Activated CD4-positive, alpha-beta T cell treated with anti-CD3 and anti-CD28 coated beads for 36 hours (primary cell): ENCODE results near the gene TTLL8. TPM values are rescaled to one million over a fixed set of nuclear protein-coding genes. Genes with fewer than 3 reads are reported as not detected.

Experiments
- ATAC-seq: fragments of 200-7000 bp; cut with Tn5 transposase; one replicate; pipeline ENCODE4 v1.10.0; 2021; ENCODE audit warnings: mild to moderate bottlenecking, moderate library complexity
- CTCF ChIA-PET: fragments of 350-600 bp; sonication (Branson Sonifier 250); formaldehyde crosslinking; loops from one replicate; lab custom pipeline; 2021; ENCODE audit warnings: antibody characterized with exemption; lab: Charles Lee
- POLR2A ChIA-PET: fragments of 350-600 bp; sonication (Branson Sonifier 250); formaldehyde crosslinking; loops from one replicate; lab custom pipeline; 2021; ENCODE audit warnings: antibody characterized with exemption, inconsistent platforms; lab: Charles Lee
- DNase-seq: peaks from one replicate; pipeline ENCODE4 v3.0.0-alpha.2; 2020
- H3K27ac Mint-ChIP-seq: one replicate; pipeline ENCODE4 v1.8.0; 2021; ENCODE audit warnings: mixed read lengths
- H3K27me3 Mint-ChIP-seq: one replicate; pipeline ENCODE4 v1.8.0; 2021; ENCODE audit warnings: mixed read lengths
- H3K36me3 Mint-ChIP-seq: one replicate; pipeline ENCODE4 v1.8.0; 2021; ENCODE audit warnings: low read depth, mixed read lengths
- H3K4me1 Mint-ChIP-seq: one replicate; pipeline ENCODE4 v1.8.0; 2021; ENCODE audit warnings: mixed read lengths
- H3K4me3 Mint-ChIP-seq: one replicate; pipeline ENCODE4 v1.8.0; 2021; ENCODE audit warnings: mild to moderate bottlenecking, moderate library complexity, mixed read lengths
- H3K9me3 Mint-ChIP-seq: one replicate; pipeline ENCODE4 v1.8.0; 2021; ENCODE audit warnings: low read depth, mixed read lengths
- intact Hi-C, 2 experiments: fragments of 100-400 bp; cut with DNase I in 1 of 2; cut with micrococcal nuclease in 1 of 2; formaldehyde crosslinking; loops; one replicate each; pipeline versions ENCODE4 v1.14.2 to v1.15.1; 2022 to 2024; cut with DNase I, micrococcal nuclease
- total RNA-seq, 2 experiments: library from RNA; stranded (reverse); gene quantifications; one replicate each; pipeline ENCODE4 v1.2.3, GENCODE V29; 2021

TTLL8 gene
- total RNA-seq, 2 experiments from 2014 or later = not detected

- H3K4me1 Mint-ChIP-seq = peaks cover 38% of the 10 kb centered on the region
- H3K4me3 Mint-ChIP-seq = no peak overlapping the region
- ChIA-PET CTCF (interaction anchor here (0.7 to 1.3 kb wide), 2 partner anchors 38 to 60 kb away, joined by 3 to 4 read pairs; no protein-coding TSS in a partner anchor), POLR2A (interaction anchor here (0.5 to 2.5 kb wide), 4 partner anchors 8 to 650 kb away, joined by 3 to 21 read pairs (median 3); no protein-coding TSS in a partner anchor)
- DNase-seq (peak; percentile 99), ATAC-seq (peak; percentile 87)
- H3K27me3 Mint-ChIP-seq = no peaks in the 10 kb centered on the region
- peak overlapping the region; percentile 93 for H3K27ac Mint-ChIP-seq
- H3K36me3 Mint-ChIP-seq = peaks cover 6% of the 10 kb centered on the region
- H3K9me3 Mint-ChIP-seq = peaks cover 4% of the 10 kb centered on the region
- intact Hi-C loops = loop anchor here (2.0 to 5.0 kb wide), 5 partner anchors 34 to 220 kb away; partner anchors contain the start of gene ZBED4 (in 1 of the 2)
These were observed 87.4 kb downstream of the TTLL8 start for GRCh38 chr22:49970528-49971231.

- intact Hi-C loops = loop anchor here (2.0 to 5.0 kb wide), 5 partner anchors 33 to 221 kb away; partner anchors contain the start of gene ZBED4 (in 1 of the 2)
- Mint-ChIP-seq H3K9me3 (no peaks in the 10 kb centered on the region), H3K4me1 (peaks cover 35% of the 10 kb centered on the region), H3K36me3 (peaks cover 4% of the 10 kb centered on the region), H3K27me3 (no peaks in the 10 kb centered on the region), H3K4me3 (no peak overlapping the region), H3K27ac (peak overlapping the region; percentile 93)
- ChIA-PET CTCF (no interaction called here), POLR2A (no interaction called here)
- ATAC-seq (peak; percentile 0), DNase-seq (peak; percentile 16)
These were observed 88.2 kb downstream of the TTLL8 start for GRCh38 chr22:49969751-49970527.

DNA sequence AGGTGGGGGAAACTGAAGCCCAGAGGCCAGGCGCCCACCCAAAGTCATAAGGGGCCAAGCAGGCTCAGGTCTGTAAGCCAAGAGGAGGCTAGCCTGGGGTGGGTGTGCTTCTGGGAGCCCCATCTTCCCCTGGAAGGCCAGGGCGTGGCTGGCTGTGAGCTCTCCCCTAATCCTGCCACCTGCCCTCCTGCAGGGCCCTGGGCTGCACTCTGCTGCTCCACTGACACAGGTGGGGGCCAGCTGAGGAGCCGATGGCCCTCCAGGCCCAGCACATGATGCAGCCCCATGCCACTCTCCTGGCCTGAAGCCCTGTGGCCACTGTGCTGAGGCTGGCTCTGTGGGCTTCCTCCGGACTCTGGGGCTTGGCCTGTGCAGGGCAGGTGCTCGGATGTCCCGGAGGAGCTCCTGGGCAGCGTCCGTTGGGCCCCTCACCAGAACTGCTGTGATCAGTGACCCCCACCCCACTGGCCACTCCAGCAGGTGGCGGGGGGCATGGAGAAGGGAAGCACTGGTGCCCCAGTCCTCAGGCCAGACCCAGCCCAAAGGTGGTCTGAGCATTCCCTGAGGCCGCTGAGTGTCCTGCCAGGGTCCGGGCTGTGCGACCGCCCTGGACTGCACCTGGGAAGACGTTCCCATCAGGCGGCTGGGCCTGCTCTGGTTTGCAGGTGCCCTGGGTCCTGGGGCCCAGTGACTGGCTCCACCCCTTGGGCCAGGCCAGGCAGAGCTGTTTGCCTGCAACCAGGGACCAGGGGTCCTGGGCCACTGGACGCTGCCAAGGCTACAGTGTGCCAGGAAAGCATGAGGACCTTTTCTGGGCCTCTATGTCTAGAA, 89.1 kb downstream of the TTLL8 start:
- POLR2A ChIA-PET = no interaction called here

More for the DNA sequence above, 89.1 kb downstream of the TTLL8 start:
- DNase-seq (no peak), ATAC-seq (no peak)
- Mint-ChIP-seq H3K9me3 (no peaks in the 10 kb centered on the region), H3K36me3 (peaks cover 10% of the 10 kb centered on the region), H3K4me1 (peaks cover 43% of the 10 kb centered on the region), H3K4me3 (no peak overlapping the region), H3K27ac (no peak overlapping the region), H3K27me3 (no peaks in the 10 kb centered on the region)
- intact Hi-C loops = no loop called here
- CTCF ChIA-PET = no interaction called here

Other genes with a start within 250 kb of the TTLL8 start
- gene BRD1, start 230.4 kb downstream of the TTLL8 start, total RNA-seq = 10 to 100 TPM; 22.1 to 23.6 TPM
- gene ZBED4, start 204.5 kb downstream of the TTLL8 start, total RNA-seq = 10 to 100 TPM; 17.3 to 17.4 TPM
- 10 to 100 TPM; 13.6 to 13.7 TPM for gene ALG12, start 139.9 kb downstream of the TTLL8 start, total RNA-seq
- 10 to 100 TPM; 15.2 to 16.4 TPM for gene CRELD2, start 139.7 kb downstream of the TTLL8 start, total RNA-seq
- gene PIM3, start 97.5 kb downstream of the TTLL8 start, total RNA-seq = 100 to 1,000 TPM; 127 to 165 TPM
- under 1 TPM; 0.16 TPM for gene IL17REL, start 45.5 kb downstream of the TTLL8 start, total RNA-seq
- gene MLC1, start 27.1 kb upstream of the TTLL8 start, total RNA-seq = not detected
- under 1 TPM in 1 of 2 experiments, not detected in 1; 0.11 TPM for gene MOV10L1, start 31.7 kb upstream of the TTLL8 start, total RNA-seq
- 1 to 10 TPM; 2.2 to 2.7 TPM for gene PANX2, start 112.4 kb upstream of the TTLL8 start, total RNA-seq
- 10 to 100 TPM; 60.7 to 74.5 TPM for gene TRABD, start 127.6 kb upstream of the TTLL8 start, total RNA-seq
- gene SELENOO, start 142.7 kb upstream of the TTLL8 start, total RNA-seq = 10 to 100 TPM; 14.4 to 18.3 TPM
- 10 to 100 TPM; 42.2 to 49.2 TPM for gene TUBGCP6, start 186.7 kb upstream of the TTLL8 start, total RNA-seq
- 10 to 100 TPM; 33.5 to 41.5 TPM for gene HDAC10, start 193.0 kb upstream of the TTLL8 start, total RNA-seq
- gene MAPK12, start 203.4 kb upstream of the TTLL8 start, total RNA-seq = 1 to 10 TPM; 5.4 to 8.1 TPM
- 10 to 100 TPM; 11.6 to 13.6 TPM for gene MAPK11, start 212.1 kb upstream of the TTLL8 start, total RNA-seq
- 1 to 10 TPM; 5.5 to 6.3 TPM for gene PLXNB2, start 249.3 kb upstream of the TTLL8 start, total RNA-seq